ENCODE data around the gene DUSP9.
"Not testable (repeated sequence)": the region's sequence is repeated elsewhere in the genome, so short reads cannot be mapped to it uniquely, and the experiment has no call there.

DUSP9 gene

GRCh38 chrX:153683486-153683885 is 36.5 kb downstream of the DUSP9 start:
- H3K27me3 Mint-ChIP-seq (ENCODE audit: low read depth) = peaks cover 22% of the 10 kb centered on the region
- not testable (repeated sequence) for H3K27ac Mint-ChIP-seq; H3K9me3 Mint-ChIP-seq; H3K36me3 Mint-ChIP-seq (ENCODE audit: low read depth); H3K4me1 Mint-ChIP-seq (ENCODE audit: low read depth); H3K4me3 Mint-ChIP-seq

DNA sequence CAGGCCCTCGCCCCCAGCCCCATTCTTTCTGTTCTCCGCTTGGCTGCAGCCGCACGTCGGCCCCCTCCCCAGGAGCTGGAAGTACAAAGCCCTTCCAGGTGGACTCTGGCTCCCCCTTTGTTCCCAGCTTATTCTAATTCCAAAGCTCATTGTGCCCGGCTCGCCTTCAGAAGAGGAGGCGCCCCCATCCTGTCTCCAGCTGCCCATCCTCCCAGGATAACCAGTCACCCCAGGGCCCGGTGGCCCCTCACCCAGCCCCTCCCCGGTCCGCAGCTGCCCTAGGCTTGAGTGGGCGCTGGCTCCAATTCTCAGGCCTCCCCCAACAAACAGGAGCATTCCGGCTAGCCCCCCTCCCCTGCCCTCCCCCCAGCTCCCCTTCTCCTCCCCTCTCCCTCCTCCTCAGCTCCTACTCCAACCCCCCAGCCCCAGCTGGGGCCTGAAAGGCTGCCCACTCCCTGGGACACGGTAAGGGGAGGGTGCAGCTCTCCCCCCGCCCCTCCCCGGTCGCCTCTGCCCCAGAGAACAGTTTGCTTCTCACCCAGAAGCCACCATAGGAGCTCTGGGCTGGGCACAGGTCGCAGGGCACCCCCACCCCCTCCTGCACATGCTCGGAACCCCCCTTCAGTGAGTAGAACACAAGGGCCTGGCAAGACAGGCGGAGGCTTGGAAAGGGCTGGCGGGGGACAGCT is 37.6 kb downstream of the DUSP9 start:
- H3K27ac Mint-ChIP-seq = no peak overlapping the region
- no peaks in the 10 kb centered on the region for H3K36me3 Mint-ChIP-seq (ENCODE audit: low read depth)
- H3K9me3 Mint-ChIP-seq = no peaks in the 10 kb centered on the region
- H3K4me1 Mint-ChIP-seq (ENCODE audit: low read depth) = no peaks in the 10 kb centered on the region
- H3K27me3 Mint-ChIP-seq (ENCODE audit: low read depth) = peaks cover 26% of the 10 kb centered on the region
- H3K4me3 Mint-ChIP-seq = no peak overlapping the region

- H3K4me3 Mint-ChIP-seq = no peak overlapping the region
Measured at GRCh38 chrX:153685156-153685536, 38.1 kb downstream of the DUSP9 start.

GRCh38 chrX:153685751-153686696 is 39.0 kb downstream of the DUSP9 start:
- no peaks in the 10 kb centered on the region for H3K4me1 Mint-ChIP-seq (ENCODE audit: low read depth)
- H3K27me3 Mint-ChIP-seq (ENCODE audit: low read depth) = peaks cover 25% of the 10 kb centered on the region
- H3K4me3 Mint-ChIP-seq = no peak overlapping the region
- no peaks in the 10 kb centered on the region for H3K36me3 Mint-ChIP-seq (ENCODE audit: low read depth)
- no peak overlapping the region for H3K27ac Mint-ChIP-seq
- no peaks in the 10 kb centered on the region for H3K9me3 Mint-ChIP-seq

More at GRCh38 chrX:153685156-153685536, 38.1 kb downstream of the DUSP9 start:
- peaks cover 27% of the 10 kb centered on the region for H3K27me3 Mint-ChIP-seq (ENCODE audit: low read depth)
- no peak overlapping the region for H3K27ac Mint-ChIP-seq
- H3K36me3 Mint-ChIP-seq (ENCODE audit: low read depth) = no peaks in the 10 kb centered on the region
- no peaks in the 10 kb centered on the region for H3K4me1 Mint-ChIP-seq (ENCODE audit: low read depth)
- no peaks in the 10 kb centered on the region for H3K9me3 Mint-ChIP-seq

GRCh38 chrX:153686711-153687110 is 39.7 kb downstream of the DUSP9 start:
- Mint-ChIP-seq H3K4me1 (ENCODE audit: low read depth) (no peaks in the 10 kb centered on the region), H3K27me3 (ENCODE audit: low read depth) (peaks cover 25% of the 10 kb centered on the region), H3K4me3 (no peak overlapping the region), H3K9me3 (no peaks in the 10 kb centered on the region), H3K36me3 (ENCODE audit: low read depth) (no peaks in the 10 kb centered on the region), H3K27ac (no peak overlapping the region)

GRCh38 chrX:153687121-153688039 is 40.4 kb downstream of the DUSP9 start, which contains the start of gene SLC6A8:
SLC6A8 (plus strand) TSS chrX:153687926; CDS start chrX:153688575, 649 bp downstream.
- Mint-ChIP-seq H3K27ac (no peak within 1 kb of the TSS), H3K27me3 (ENCODE audit: low read depth) (peaks cover 25% of the 10 kb centered on the region), H3K36me3 (ENCODE audit: low read depth) (no peaks in the 10 kb centered on the region), H3K4me1 (ENCODE audit: low read depth) (no peaks in the 10 kb centered on the region), H3K4me3 (peak within 1 kb of the TSS; percentile 74), H3K9me3 (no peaks in the 10 kb centered on the region)

- Mint-ChIP-seq H3K27me3 (ENCODE audit: low read depth) (peaks cover 21% of the 10 kb centered on the region), H3K36me3 (ENCODE audit: low read depth) (no peaks in the 10 kb centered on the region), H3K4me1 (ENCODE audit: low read depth) (no peaks in the 10 kb centered on the region), H3K27ac (no peak overlapping the region), H3K4me3 (no peak overlapping the region), H3K9me3 (no peaks in the 10 kb centered on the region)
Measured at GRCh38 chrX:153688071-153688470, 41.1 kb downstream of the DUSP9 start.

DNA sequence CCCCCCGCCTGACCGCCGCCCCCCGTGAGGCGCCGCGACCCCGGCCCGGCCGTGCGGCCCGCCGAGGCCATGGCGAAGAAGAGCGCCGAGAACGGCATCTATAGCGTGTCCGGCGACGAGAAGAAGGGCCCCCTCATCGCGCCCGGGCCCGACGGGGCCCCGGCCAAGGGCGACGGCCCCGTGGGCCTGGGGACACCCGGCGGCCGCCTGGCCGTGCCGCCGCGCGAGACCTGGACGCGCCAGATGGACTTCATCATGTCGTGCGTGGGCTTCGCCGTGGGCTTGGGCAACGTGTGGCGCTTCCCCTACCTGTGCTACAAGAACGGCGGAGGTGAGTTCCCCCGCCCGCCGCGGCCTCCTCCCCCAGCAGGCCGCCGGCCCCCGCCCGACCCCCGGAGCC is 41.5 kb downstream of the DUSP9 start:
- no peak overlapping the region for H3K4me3 Mint-ChIP-seq
- H3K9me3 Mint-ChIP-seq = no peaks in the 10 kb centered on the region
- H3K27ac Mint-ChIP-seq = no peak overlapping the region
- no peaks in the 10 kb centered on the region for H3K36me3 Mint-ChIP-seq (ENCODE audit: low read depth)
- no peaks in the 10 kb centered on the region for H3K4me1 Mint-ChIP-seq (ENCODE audit: low read depth)
- peaks cover 21% of the 10 kb centered on the region for H3K27me3 Mint-ChIP-seq (ENCODE audit: low read depth)

GRCh38 chrX:153688911-153689590 is 42.0 kb downstream of the DUSP9 start:
- H3K27me3 Mint-ChIP-seq (ENCODE audit: low read depth) = peaks cover 16% of the 10 kb centered on the region
- no peaks in the 10 kb centered on the region for H3K36me3 Mint-ChIP-seq (ENCODE audit: low read depth)
- no peaks in the 10 kb centered on the region for H3K4me1 Mint-ChIP-seq (ENCODE audit: low read depth)
- no peak overlapping the region for H3K27ac Mint-ChIP-seq
- H3K9me3 Mint-ChIP-seq = no peaks in the 10 kb centered on the region
- H3K4me3 Mint-ChIP-seq = no peak overlapping the region

DNA sequence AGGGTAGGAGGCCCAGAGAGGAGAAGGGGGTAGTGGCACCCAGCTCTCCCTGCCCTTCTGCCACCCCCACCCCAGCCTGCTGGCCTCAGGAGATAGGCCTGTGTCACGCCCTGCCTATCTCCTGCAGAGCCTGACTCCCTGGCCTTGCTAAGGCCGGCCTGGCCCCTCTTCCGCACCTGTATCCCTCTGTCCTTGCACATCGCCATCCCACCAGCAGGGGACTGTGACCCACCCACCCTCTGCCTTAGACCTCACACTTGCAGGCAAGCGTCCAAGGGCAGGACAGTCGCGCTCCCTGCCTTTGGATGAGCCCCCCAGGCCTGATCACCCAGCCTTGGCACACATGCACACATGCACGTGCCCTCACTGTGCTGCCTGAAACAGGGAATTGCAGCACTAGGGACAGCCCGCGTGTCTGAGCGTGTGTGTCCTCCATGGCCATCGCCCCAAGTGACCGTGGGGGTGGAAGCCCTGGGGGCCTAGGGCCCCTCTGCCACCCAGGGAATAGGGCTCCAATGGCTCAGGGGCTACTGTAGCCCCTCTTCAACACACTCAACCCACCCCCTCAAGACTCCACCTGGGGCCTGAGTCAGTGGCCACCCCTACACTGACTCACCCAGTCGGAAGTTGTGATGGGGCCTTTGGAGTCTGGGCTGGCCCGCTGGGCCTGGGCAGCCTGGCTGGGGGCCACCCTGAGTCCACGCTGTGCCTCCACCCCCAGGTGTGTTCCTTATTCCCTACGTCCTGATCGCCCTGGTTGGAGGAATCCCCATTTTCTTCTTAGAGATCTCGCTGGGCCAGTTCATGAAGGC is 42.9 kb downstream of the DUSP9 start:
- peaks cover 16% of the 10 kb centered on the region for H3K27me3 Mint-ChIP-seq (ENCODE audit: low read depth)
- no peak overlapping the region for H3K27ac Mint-ChIP-seq
- H3K9me3 Mint-ChIP-seq = no peaks in the 10 kb centered on the region
- H3K4me1 Mint-ChIP-seq (ENCODE audit: low read depth) = no peaks in the 10 kb centered on the region
- H3K36me3 Mint-ChIP-seq (ENCODE audit: low read depth) = no peaks in the 10 kb centered on the region
- H3K4me3 Mint-ChIP-seq = no peak overlapping the region

GRCh38 chrX:153690466-153690865 is 43.5 kb downstream of the DUSP9 start:
- Mint-ChIP-seq H3K27ac (no peak overlapping the region), H3K9me3 (no peaks in the 10 kb centered on the region), H3K4me1 (ENCODE audit: low read depth) (no peaks in the 10 kb centered on the region), H3K4me3 (no peak overlapping the region), H3K36me3 (ENCODE audit: low read depth) (no peaks in the 10 kb centered on the region), H3K27me3 (ENCODE audit: low read depth) (peaks cover 16% of the 10 kb centered on the region)

DNA sequence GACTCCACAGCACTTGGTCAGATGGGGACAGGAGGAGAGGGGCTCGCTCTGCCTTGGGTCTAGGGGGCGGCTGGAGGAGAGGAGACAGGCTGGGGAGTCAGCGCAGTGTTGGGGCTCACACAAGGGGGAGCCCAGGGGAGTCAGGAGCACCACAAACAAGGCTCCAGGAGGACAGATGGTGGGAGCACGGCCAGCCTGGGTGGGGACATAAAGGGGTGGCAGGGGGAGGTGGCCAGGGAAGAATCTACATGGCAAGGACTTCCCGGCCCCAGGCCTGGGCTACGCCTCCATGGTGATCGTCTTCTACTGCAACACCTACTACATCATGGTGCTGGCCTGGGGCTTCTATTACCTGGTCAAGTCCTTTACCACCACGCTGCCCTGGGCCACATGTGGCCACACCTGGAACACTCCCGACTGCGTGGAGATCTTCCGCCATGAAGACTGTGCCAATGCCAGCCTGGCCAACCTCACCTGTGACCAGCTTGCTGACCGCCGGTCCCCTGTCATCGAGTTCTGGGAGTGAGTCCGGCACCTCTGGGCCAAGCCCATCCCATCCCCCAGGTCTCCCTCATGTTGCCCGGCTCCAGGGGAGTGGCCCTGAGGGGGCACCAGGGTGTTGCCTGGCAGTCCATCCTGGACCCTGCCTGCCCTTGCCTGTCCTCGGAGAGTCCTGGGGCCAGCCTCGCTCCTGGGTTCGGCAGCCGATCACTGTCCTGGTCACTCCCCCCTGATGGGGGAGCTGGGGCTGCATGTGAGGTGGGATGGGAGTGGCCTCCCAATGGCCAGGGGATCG is 44.2 kb downstream of the DUSP9 start:
- not testable (repeated sequence) for H3K9me3 Mint-ChIP-seq; H3K36me3 Mint-ChIP-seq (ENCODE audit: low read depth); H3K27ac Mint-ChIP-seq; H3K4me1 Mint-ChIP-seq (ENCODE audit: low read depth); H3K4me3 Mint-ChIP-seq
- H3K27me3 Mint-ChIP-seq (ENCODE audit: low read depth) = peaks cover 13% of the 10 kb centered on the region

DNA sequence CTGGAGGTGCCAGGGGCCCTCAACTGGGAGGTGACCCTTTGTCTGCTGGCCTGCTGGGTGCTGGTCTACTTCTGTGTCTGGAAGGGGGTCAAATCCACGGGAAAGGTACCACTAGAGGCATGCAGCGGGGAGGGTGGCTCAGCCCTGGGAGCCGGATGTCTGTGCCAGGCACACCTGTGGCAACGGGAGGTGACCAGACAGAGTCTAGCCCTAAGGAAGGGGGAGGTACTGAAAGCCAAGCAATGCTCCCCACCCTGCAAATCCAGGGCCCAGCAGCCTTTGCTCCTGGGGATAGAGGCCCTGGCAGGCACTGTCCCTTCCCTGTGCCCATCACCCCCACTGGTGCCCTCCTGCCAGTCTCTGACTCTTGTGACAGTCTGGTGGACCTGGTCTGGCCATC is 45.0 kb downstream of the DUSP9 start:
- H3K4me1 Mint-ChIP-seq (ENCODE audit: low read depth) = no peaks in the 10 kb centered on the region
- peaks cover under 1% of the 10 kb centered on the region for H3K36me3 Mint-ChIP-seq (ENCODE audit: low read depth)
- H3K9me3 Mint-ChIP-seq = no peaks in the 10 kb centered on the region
- no peak overlapping the region for H3K4me3 Mint-ChIP-seq
- H3K27ac Mint-ChIP-seq = no peak overlapping the region
- peaks cover 7% of the 10 kb centered on the region for H3K27me3 Mint-ChIP-seq (ENCODE audit: low read depth)

Measured in T-helper 1 cell treated with Interleukin-12 subunit alpha and Interleukin-12 subunit beta and Interleukin-4 antibody, amounts not matched to agents 30 μg/mL and 1 μg/mL, for 36 hours (primary cell).